ENCODE measurements around the gene TMEM215.
"Not testable (repeated sequence)": the region's sequence is repeated elsewhere in the genome, so short reads cannot be mapped to it uniquely, and the experiment has no call there.

The TMEM215 gene, protein sequence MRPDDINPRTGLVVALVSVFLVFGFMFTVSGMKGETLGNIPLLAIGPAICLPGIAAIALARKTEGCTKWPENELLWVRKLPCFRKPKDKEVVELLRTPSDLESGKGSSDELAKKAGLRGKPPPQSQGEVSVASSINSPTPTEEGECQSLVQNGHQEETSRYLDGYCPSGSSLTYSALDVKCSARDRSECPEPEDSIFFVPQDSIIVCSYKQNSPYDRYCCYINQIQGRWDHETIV

DNA sequence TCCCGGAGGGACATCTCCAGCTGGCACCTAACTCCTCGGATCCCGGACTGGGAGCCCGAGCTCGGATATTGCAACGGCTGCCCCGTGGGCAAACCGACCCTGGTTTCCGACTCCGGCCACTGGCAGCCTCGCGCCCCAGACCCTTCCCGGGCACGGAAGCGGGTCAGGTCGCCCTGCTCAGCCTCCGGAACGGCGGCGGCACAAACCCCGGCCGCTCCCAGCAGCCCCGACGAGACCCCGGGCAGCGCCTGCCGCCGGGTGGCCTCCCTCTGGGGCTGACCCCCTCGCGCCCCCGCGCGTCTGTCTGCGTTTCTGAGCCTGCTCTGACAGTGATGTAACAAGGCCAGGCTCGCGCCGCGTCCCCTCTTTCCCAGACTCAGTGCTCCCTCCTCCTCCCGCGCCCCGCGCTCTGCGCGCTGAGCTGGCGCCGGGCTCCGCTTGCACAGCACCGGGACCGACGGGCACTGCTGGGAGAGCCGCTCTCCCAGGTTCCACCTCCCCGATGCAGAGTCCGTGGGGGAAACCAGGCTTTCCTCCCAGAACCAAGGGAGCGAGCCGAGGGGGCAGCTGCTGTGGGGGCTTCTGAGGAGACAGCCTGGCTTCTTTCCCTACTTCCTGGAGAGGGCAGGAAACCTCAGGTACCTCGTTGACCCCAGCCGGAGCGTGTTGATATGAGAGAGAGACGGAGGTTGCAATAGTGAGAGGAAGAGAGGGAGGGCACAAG lies at the start of gene TMEM215:
Gene TMEM215, plus strand, starts transcription at position 373 of the 724 bp plus-strand sequence. CDS start 644 bp downstream, outside the sequence.
- in situ Hi-C loops (cut with MboI; ENCODE audit: low sequenced_read_pairs): no loop called here

DNA sequence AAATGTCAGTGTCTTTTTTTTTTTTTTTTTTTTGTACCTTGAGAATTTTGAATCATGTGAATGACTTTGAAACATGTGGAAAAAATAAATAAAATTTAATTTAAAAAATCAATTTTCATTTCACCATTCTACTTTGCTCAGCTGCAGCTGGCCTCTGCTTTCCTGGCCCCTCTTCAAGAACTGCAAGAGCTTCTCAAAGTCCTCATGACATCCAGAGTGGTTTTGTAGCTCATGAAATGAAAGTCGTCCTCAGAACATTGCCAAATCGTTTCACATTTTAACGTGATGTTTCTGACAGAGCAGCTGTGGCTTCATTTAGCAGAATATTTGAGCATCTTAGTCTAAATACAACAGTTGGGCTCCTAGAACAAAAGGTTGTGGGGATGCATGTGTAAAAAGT lies 47.9 kb upstream of the TMEM215 start:
- in situ Hi-C loops (cut with MboI; ENCODE audit: low sequenced_read_pairs): no loop called here

DNA sequence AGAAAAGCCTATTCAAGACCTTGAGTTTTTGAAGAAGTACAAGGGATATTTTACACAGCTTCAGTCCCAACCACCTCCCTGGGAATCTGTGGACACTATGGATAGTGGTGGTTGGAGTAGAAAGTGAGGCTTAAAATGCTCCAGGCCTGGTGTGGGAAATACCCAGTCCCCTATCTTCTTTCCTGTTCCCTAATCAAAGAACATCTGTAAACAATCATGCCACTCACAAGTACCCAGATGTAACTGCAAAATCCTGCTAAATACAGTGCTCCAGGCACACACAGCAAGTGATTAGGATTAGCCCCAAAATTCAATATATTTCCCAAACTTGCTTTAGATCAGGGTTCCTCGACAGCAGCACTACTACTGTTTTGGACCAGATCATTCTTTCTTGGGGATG lies 46.0 kb upstream of the TMEM215 start:
- in situ Hi-C loops (cut with MboI; ENCODE audit: low sequenced_read_pairs): no loop called here

DNA sequence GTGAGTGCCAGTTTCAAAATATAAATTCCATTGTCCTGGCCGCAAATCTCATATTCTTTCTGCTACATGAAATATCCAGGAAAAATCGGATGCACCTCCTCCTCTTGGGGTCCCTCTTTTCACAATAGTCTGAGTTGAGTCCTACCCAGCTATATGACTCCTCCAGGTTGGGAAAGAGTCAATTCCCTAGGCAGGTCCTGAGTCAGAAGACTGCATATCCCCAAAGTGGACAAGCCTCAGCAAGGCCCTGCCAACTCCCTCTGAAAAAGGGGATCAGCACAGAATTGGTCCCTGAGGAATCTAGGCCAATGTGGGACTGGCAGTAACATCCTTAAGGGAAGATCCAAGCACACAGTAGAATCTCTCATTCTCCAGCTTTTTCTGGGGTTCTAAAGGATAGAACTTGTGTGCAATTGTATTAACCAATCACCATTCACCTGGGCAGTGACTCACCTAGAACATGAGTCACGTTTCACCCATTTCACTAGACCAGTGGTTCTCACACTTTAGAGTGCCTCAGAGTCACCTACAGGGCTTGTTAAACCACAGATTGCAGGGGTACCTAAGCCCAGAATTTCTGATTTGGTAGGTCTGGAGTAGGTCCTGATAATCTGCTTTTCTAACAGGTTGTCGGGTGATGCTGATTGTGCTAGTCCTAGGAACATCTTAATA lies 44.7 kb upstream of the TMEM215 start:
- in situ Hi-C loops (cut with MboI; ENCODE audit: low sequenced_read_pairs): no loop called here

DNA sequence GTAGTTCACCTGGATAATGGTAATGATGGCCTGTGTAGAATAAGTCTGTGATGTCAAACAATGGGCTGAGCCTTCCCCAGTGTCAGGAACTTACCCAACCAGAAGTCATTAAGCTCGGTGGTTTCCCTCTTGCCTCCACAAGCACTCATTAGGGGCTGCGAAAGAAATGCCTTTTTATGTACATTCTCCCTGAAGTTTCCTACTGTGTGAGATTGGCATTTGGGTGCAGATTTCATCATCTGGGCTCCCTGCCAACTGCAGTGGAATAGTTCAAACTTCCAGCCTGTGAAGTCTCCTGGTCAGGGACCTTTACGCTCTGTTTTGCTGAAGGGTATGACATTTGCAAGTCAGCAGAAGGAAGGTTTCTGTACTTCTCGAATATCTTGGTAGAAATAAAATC lies 41.6 kb upstream of the TMEM215 start:
- in situ Hi-C loops (cut with MboI; ENCODE audit: low sequenced_read_pairs): no loop called here

DNA sequence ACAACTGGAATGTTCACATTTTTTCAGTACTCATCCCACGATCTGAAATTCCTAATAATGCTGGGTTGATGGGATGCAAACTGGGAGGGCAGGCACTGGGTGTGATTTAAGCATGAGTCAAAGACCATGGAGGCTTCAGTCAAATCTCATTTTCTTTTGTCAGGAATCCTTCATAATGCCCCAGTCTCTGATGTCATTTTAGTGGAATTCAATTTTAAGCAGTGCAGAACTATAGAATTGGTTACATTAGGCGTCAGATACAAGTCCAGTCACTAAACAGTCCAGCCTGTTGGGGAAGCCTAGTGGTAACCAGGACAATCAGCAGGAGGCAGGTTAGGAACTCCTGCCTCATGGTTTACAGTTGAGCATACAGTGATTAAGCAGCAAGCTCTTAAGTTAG lies 41.0 kb upstream of the TMEM215 start:
- in situ Hi-C loops (cut with MboI; ENCODE audit: low sequenced_read_pairs): no loop called here

DNA sequence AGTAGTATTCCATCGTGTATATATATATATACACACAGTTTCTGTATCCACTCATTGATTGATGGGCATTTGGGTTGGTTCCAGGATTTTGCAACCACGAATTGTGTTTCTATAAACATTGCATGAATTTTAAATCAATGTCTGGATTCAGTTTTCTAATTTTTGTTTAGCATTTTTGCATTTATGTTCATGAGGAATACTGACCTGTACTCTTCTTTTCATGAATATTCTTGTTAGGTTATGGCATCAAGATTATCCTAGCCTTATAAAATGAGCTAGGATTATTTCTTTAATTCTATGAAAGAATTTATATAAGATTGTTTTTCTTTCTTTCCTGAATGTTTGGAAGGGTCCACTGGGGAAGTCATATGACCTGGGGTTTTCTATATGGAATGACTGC lies 35.3 kb upstream of the TMEM215 start:
- in situ Hi-C loops (cut with MboI; ENCODE audit: low sequenced_read_pairs): no loop called here

DNA sequence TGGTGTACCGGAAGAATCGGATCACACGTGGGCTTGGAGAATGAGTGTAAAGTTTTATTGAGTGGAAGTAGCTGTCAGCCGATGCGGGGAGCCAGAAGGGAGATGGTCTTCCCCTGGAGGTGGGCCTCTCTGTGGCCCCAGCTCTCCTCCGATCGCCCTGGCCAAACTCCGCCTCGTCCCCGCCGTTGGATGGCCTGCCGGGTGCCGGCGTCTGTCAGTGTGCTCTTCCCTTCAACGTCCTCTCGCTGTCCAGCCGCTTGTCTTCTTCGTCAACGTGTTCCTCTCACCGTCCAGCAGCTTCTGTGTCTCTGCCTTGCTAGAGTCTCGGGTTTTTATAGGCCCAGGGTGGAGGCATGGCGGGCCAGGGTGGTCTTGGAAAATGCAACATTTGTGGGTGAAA lies 27.6 kb upstream of the TMEM215 start:
- in situ Hi-C loops (cut with MboI; ENCODE audit: low sequenced_read_pairs): no loop called here

DNA sequence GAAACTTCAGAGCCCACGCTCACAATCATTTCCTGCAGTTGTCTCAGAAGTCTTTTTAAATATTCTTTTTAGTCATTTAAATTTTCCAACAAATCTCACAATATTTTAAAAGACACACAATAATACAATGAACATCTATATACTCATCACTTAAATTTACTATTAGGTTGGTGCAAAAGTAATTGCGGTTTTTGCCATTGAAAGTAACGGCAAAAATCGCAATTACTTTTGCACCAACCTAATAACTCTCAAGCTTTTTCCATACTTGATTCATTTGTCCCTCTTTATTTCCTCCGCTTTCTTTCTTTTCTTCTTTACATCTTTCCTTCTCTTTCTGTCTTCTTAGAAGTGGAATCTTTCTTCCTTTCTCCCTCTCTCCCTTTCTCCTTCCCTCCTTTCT lies 19.2 kb upstream of the TMEM215 start:
- in situ Hi-C loops (cut with MboI; ENCODE audit: low sequenced_read_pairs): no loop called here

DNA sequence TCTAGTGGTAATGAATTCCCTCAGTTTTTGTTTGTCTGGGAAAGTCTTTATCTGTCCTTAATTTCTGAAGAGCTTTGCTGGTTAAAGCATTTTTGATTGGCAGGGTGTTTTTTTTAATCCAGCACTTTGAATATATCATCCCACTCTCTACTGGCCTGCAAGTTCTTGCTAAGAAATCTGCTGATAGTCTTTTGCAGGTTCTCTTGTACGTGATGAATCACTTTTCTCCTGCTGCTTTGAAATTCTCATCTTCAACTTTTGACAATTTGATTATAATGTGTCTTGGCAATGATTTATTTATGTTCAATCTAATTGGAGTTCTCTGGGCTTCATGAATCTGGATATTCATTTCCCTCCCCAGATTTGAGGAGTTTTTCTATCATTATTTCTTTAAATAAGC lies 8.1 kb upstream of the TMEM215 start:
- in situ Hi-C loops (cut with MboI; ENCODE audit: low sequenced_read_pairs): no loop called here

DNA sequence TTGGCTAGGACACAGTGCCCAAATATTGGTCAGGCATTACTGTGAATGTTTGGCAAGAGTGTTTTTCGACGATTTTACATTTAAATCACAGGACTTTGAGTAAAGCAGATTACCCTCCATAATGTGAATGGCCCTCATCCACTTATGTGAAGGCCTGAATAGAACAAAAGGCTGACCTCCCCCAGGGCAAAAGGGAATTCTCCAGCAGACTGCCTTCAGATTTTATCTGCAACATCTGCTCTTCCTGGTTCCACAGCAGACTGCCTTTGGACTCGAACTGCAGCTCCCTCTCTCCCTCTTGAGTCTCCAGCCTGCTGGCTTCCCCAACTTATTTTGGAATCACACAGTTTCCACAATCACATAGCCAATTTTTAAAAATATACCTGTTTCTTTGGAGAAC lies 7.1 kb upstream of the TMEM215 start:
- in situ Hi-C loops (cut with MboI; ENCODE audit: low sequenced_read_pairs): no loop called here

DNA sequence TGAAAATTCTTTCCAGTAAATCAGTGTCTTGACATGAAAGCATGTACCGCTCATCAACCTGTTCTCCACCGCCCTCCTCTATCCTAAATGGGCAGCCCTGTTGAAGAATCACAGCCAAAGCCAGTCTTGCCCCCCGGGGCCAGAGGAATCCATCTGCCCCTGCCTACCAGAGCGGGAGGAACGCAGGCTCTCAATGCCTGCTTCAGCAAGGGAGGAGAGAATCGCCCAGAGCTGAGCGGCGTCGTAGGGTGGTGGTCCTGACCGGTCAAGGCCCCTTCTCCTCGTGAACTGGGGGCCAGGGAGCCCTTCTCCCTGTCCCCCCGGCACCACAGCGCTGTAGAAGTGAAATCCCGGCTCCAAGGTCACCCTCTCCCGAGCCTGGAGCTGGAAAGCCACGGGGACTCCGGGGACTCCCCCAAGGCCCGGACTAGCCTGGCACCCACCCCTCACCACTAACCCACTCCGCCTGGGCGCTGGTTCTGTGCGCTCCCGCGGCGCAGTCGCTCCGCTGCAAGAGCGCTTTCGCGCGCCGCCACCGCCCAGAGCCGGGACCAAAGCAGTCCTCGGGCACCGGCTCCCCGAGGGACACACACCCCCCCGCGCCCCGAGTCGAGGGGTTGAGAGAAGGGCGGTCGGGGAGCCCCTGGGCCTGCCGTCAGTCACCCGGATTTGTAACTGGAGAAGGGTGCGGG lies 718 bp upstream of the TMEM215 start:
- in situ Hi-C loops (cut with MboI; ENCODE audit: low sequenced_read_pairs): no loop called here

DNA sequence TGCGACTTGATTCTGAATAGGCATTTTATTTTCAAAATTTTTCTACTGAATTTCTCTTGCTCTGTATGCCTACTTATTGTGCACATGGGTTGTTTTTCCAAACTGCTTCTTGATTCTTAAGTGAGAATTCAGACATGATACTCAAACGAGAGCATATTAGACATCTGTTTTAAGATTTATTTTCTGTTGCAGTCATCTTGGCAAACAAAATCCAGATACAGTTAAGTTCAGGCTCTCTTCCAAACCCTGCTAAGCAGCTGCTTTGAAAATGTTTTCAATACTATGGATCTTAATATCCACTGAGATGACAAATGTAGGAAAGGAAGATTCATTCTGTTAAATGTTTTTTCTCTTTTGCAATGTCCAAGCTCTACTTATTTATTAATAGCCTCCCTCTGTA lies 4.5 kb downstream of the TMEM215 start:
- in situ Hi-C loops (cut with MboI; ENCODE audit: low sequenced_read_pairs): no loop called here

DNA sequence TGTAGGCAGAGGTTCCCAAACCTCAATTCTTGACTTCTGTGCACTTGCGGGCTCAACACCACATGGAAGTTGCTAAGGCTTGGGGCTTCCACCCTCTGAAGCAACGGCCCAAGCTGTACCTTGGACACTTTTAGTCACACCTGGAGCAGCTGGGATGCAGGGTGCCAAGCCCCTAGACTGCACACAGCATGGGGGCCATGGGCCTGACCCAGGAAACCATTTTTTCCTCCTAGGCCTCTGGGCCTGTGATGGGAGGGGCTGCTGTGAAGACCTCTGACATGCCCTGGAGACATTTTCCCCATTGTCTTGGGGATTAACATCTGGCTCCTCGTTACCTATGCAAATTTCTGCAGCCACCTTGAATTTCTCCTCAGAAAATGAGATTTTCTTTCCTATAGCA lies 12.7 kb downstream of the TMEM215 start:
- in situ Hi-C loops (cut with MboI; ENCODE audit: low sequenced_read_pairs): not testable (repeated sequence)

DNA sequence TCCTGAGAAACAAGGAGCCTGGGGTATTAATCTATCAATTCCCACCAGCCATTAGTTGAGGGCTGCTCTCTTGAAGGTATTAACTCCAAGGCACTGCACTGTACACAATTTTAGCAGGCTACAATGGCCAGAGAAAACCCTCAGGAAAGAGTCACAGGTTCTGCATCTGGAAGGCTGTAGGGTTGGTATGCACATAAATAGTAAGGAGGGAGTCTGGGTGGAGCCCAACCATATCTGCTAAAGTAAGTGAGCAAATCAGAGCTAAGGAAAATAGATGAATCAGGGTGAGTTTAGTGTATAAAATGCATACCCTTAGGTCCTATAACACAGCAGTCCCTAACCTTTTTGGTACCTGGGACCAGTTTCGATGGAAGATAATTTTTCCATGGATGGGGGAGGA lies 18.2 kb downstream of the TMEM215 start:
- in situ Hi-C loops (cut with MboI; ENCODE audit: low sequenced_read_pairs): no loop called here

DNA sequence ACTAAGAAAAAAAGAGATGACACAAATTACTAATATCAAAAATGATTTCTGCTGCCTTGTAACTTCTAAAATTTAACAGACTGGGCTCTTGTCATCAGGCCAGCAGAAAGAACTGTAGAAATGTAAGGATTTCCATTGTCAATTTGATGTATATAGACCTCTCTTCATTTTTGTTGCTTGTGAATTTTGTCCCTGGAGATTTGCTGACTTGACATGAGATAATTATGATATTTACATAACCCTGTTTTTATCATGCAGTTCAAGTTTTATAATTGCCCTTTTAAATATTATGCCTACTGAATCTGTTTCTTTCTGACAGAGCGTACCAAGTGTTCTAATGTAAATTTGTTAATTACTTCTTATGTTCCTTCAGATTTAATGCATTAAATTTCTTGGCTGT lies 23.9 kb downstream of the TMEM215 start:
- in situ Hi-C loops (cut with MboI; ENCODE audit: low sequenced_read_pairs): no loop called here

DNA sequence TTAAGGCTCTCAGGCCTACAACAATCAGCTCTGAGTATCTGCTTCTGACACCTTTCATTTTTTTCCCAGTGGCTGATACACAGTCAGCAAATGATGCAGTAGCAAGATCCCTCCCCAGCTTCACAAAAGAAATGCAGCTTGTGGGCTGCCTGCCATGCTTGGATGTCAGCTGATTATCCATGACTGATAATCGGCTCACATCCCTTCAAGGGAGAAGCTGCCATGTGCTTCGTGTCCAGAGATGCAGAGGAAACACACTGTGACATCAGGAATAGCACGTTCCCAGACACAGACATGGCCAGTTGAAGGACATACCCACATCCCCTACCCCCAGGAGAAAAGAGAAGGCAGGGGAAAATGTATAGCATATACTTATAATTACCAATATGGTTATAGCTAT lies 27.9 kb downstream of the TMEM215 start:
- in situ Hi-C loops (cut with MboI; ENCODE audit: low sequenced_read_pairs): no loop called here

DNA sequence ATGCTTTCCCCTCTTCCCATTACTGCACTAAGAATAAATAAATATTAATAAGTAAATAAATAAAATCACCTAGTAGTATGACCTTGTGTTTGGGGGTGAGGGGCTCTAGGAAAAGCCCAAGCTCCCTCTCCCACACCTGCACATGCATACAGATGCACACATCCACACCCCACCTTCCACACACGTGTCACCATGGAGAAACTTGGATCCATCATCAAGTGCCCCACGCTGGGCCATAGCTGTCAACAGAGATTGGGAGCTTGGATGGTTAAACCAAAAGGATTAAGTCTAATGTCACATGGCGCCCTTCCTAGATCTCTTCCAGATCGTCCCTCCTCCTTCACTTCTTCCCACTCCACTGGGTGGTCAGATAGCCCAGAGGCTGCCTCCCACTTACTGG lies 37.0 kb downstream of the TMEM215 start:
- in situ Hi-C loops (cut with MboI; ENCODE audit: low sequenced_read_pairs): no loop called here

DNA sequence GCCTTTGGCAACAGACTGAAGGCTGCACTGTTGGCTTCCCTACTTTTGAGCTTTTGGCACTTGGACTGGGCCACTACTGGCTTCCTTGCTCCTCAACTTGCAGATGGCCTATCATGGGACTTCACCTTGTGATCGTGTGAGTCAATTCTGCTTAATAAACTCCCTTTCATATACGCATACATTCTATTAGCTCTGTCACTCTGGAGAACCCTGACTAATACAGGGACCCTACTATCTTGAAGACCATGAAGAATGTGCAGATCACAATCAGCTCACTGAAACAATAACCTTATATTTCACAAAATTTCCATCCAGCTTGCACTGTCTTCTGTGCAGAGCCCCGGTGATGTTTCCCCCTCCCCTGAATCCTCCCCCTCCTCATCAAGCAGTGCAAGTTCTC lies 39.8 kb downstream of the TMEM215 start:
- in situ Hi-C loops (cut with MboI; ENCODE audit: low sequenced_read_pairs): no loop called here

DNA sequence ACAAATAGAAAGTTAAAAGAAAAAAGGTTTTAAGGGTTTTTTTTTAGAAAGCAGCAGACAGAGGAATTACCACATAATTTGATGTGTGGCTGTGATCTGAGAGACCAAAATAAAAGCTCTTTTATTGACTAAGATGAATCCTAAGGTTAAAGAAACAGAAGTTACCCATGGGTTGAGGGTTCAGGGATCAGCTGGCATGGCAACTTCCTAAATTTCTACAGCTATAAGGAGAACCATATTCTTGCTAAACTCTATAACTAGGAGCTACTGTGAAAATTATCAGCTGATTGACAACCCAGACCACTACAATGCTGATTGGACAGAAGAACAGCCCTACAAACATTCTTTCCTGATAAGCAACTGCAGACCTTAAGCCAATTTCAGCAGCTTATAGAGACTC lies 40.2 kb downstream of the TMEM215 start:
- in situ Hi-C loops (cut with MboI; ENCODE audit: low sequenced_read_pairs): no loop called here

DNA sequence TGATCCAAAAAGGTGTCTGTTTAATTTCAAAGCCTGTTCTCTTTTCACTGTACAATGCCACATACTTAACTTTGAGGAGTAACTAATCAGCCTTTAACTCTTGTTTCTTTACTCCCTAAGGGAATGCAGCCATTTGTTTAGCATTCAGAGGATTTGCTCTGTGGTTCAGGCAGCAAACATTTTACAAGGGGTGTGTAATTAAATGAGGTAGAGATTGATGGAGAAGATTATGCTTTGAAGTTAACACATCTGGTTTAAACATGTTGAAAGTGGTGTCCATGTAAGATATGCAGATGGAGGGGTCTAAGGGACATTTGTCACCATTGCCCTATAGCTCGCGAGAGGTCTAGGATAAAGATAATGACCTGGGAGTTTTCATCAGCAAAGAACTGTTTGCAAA lies 41.9 kb downstream of the TMEM215 start:
- in situ Hi-C loops (cut with MboI; ENCODE audit: low sequenced_read_pairs): no loop called here

DNA sequence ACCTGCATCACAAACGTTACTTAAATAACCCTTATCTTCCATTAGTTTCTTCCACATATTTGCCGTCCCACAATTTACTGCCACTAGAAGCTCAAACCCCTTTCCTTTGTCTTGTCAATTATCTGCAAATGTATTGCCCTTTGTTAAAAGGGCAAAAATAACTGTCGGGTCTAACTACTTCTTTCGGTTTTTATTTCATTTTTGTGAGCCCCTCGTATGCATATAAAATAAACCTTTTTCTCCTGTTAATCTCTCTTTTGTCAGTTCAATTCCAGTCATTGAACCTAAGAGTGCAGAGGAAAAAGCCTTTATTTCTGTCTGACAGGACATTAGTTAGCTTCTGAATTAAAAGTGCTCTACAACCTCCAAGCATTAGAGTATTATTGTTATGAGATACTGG lies 45.5 kb downstream of the TMEM215 start:
- in situ Hi-C loops (cut with MboI; ENCODE audit: low sequenced_read_pairs): no loop called here
